DND-41 (cell line): ENCODE data around the gene SNX13.

Source experiments
- ATAC-seq: fragments of 200-7000 bp; cut with Tn5 transposase; 3 replicates; pipeline ENCODE4 v1.9.1; 2021; ENCODE audit warnings: low read depth; ENCODE audit not compliant: insufficient read depth
- DNase-seq: peaks from one replicate; pipeline ENCODE4 v3.0.0-alpha.2; 2020
- H2AFZ ChIP-seq: 2 replicates; pipeline ENCODE4 v1.6.0; 2012; ENCODE audit warnings: low read depth, low read length
- H3K27ac ChIP-seq: 2 replicates; pipeline ENCODE4 v1.5.1; 2012; ENCODE audit warnings: low read length, inconsistent platforms
- H3K27me3 ChIP-seq: fragments of 200-600 bp; sonication (generic); 2 replicates; pipeline ENCODE4 v1.6.0; 2012; ENCODE audit warnings: low read length, mild to moderate bottlenecking, inconsistent platforms; ENCODE audit not compliant: insufficient read depth, poor library complexity
- H3K36me3 ChIP-seq: 2 replicates; pipeline ENCODE4 v1.5.1; 2012; ENCODE audit warnings: low read length, inconsistent platforms; ENCODE audit not compliant: insufficient read depth
- H3K4me1 ChIP-seq: 2 replicates; pipeline ENCODE4 v1.5.1; 2012; ENCODE audit warnings: mild to moderate bottlenecking, low read length; ENCODE audit not compliant: insufficient read depth
- H3K4me2 ChIP-seq: 2 replicates; pipeline ENCODE4 v1.6.0; 2012; ENCODE audit warnings: mild to moderate bottlenecking, moderate library complexity, low read length, inconsistent platforms; ENCODE audit not compliant: insufficient read depth
- H3K4me3 ChIP-seq, 2 experiments: fragments of 200-600 bp in 1 of 2; shearing (Covaris generic) in 1 of 2; 2 replicates each; pipeline ENCODE4 v1.5.1; 2012 to 2016; ENCODE audit warnings: inconsistent platforms in 2 of 2, low read length in 2 of 2, mild to moderate bottlenecking in 2 of 2, low read depth in 1 of 2, moderate library complexity in 1 of 2
- H3K79me2 ChIP-seq: 2 replicates; pipeline ENCODE4 v1.6.0; 2012; ENCODE audit warnings: low read length, inconsistent platforms; ENCODE audit not compliant: insufficient read depth
- H3K9ac ChIP-seq: 2 replicates; pipeline ENCODE4 v1.6.0; 2012; ENCODE audit warnings: low read depth, mild to moderate bottlenecking, inconsistent platforms, low read length, moderate library complexity
- H3K9me3 ChIP-seq: 2 replicates; pipeline ENCODE4 v1.5.1; 2012; ENCODE audit warnings: low read length, moderate library complexity, mild to moderate bottlenecking, inconsistent platforms; ENCODE audit not compliant: insufficient read depth, severe bottlenecking
- H4K20me1 ChIP-seq: 2 replicates; pipeline ENCODE4 v1.6.0; 2012; ENCODE audit warnings: low read length; ENCODE audit not compliant: insufficient read depth
- CTCF ChIP-seq: IDR thresholded peaks from 2 replicates; pipeline ENCODE4 v1.5.1; 2012; ENCODE audit warnings: borderline replicate concordance, low read length, moderate library complexity, mild to moderate bottlenecking; ENCODE audit not compliant: poor library complexity, severe bottlenecking; ENCODE audit errors: extremely low read depth
- EZH2 ChIP-seq: IDR thresholded peaks from 3 replicates; pipeline ENCODE4 v1.6.1; 2012; ENCODE audit warnings: borderline replicate concordance, low read depth, mild to moderate bottlenecking, moderate library complexity, low read length, inconsistent platforms; ENCODE audit not compliant: severe bottlenecking

SNX13 gene

DNA sequence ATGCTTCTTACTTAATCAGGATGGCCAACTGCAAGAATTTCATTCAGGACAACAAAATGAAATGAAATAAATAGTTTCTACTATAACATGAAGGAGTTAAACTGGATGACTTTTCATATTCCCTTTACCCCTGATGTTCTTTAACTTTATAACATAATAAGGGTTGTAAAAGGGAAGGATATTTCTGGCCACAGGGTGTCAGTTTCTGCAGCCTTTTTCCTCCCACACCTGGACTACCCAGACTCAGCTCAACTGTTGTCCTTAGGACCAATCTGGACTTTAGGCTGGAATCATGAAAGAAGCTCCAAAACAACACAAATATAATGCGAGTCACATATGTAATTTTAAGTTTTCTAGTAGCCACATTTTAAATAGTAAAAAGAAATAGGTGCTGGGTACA, 44.0 kb upstream of the SNX13 start:
- H3K9ac ChIP-seq = no peak overlapping the region

GRCh38 chr7:17983221-17984062, 43.1 kb upstream of the SNX13 start:
- H3K9me3 ChIP-seq = no peaks in the 10 kb centered on the region
- no peak for DNase-seq
- H3K4me1 ChIP-seq = no peaks in the 10 kb centered on the region
- H4K20me1 ChIP-seq = no peaks in the 10 kb centered on the region
- TF ChIP-seq CTCF (no peak), EZH2 (no peak)
- H3K27ac ChIP-seq = no peak overlapping the region
- no peak overlapping the region for H3K4me3 ChIP-seq
- no peak for ATAC-seq
- H3K79me2 ChIP-seq = no peaks in the 10 kb centered on the region
- no peaks in the 10 kb centered on the region for H3K36me3 ChIP-seq
- no peak overlapping the region for H2AFZ ChIP-seq
- no peaks in the 10 kb centered on the region for H3K27me3 ChIP-seq
- no peak overlapping the region for H3K9ac ChIP-seq
- no peak overlapping the region for H3K4me2 ChIP-seq

More for the DNA sequence above, 44.0 kb upstream of the SNX13 start:
- ATAC-seq (no peak), DNase-seq (no peak)
- Histone ChIP-seq H3K4me1 (no peaks in the 10 kb centered on the region), H3K4me2 (no peak overlapping the region), H3K79me2 (no peaks in the 10 kb centered on the region), H3K27ac (no peak overlapping the region), H4K20me1 (no peaks in the 10 kb centered on the region), H2AFZ (no peak overlapping the region), H3K36me3 (no peaks in the 10 kb centered on the region), H3K4me3 (no peak overlapping the region), H3K9me3 (no peaks in the 10 kb centered on the region), H3K27me3 (no peaks in the 10 kb centered on the region)
- TF ChIP-seq EZH2 (no peak), CTCF (no peak)

DNA sequence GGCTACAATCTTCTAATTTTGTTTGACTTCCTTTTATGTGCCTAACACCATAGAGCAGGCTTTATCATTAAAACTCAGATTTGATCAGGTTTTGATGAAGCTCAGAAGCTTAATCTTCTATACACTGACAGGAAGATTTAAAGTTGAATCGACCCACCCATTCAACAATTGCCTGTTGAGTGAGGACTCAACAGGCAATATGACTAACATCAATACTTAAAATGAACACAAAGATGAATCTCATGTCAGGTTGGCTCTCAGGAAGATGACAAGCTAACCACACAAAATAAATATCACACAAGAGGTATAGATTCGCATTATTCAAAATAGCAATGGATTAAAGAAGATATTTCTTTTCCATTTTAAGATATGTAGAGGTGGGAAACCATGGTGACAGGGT, 36.7 kb upstream of the SNX13 start:
- Histone ChIP-seq H2AFZ (no peak overlapping the region), H3K4me3 (no peak overlapping the region), H3K4me2 (no peak overlapping the region), H4K20me1 (no peaks in the 10 kb centered on the region), H3K27ac (no peak overlapping the region), H3K9ac (no peak overlapping the region), H3K4me1 (no peaks in the 10 kb centered on the region), H3K27me3 (no peaks in the 10 kb centered on the region), H3K79me2 (no peaks in the 10 kb centered on the region), H3K36me3 (no peaks in the 10 kb centered on the region), H3K9me3 (no peaks in the 10 kb centered on the region)
- DNase-seq (no peak), ATAC-seq (no peak)
- TF ChIP-seq EZH2 (no peak), CTCF (no peak)
